IPS-NIHi11 (cell line): ENCODE measurements around the gene SPCS2.

ENCODE experiments used
- DNase-seq: peaks from one replicate; pipeline ENCODE4 v3.0.0; 2012; ENCODE audit warnings: mixed read lengths, low spot score

Gene SPCS2

GRCh38 chr11:74948898-74949752, at the start of gene SPCS2, which contains the start of gene XRRA1:
Gene SPCS2 (plus strand): TSS chr11:74949266. CDS start chr11:74949286, 20 bp downstream.
Gene XRRA1 (minus strand): TSS chr11:74949091. CDS start chr11:74940878, 8,213 bp downstream.
- DNase-seq: peak; percentile 98

- no peak for DNase-seq
These were observed 46.7 kb upstream of the SPCS2 start for GRCh38 chr11:74902342-74902741.

- no peak for DNase-seq
These were observed 43.7 kb upstream of the SPCS2 start for GRCh38 chr11:74905326-74905725.

GRCh38 chr11:74909385-74909784, 39.7 kb upstream of the SPCS2 start:
- DNase-seq: no peak

- no peak for DNase-seq
These were observed 39.3 kb upstream of the SPCS2 start for GRCh38 chr11:74909812-74910211.

GRCh38 chr11:74923125-74923524, 25.9 kb upstream of the SPCS2 start:
- no peak for DNase-seq

- DNase-seq: no peak
These were observed 23.8 kb upstream of the SPCS2 start for GRCh38 chr11:74925281-74925680.

- no peak for DNase-seq
These were observed 22.6 kb upstream of the SPCS2 start for GRCh38 chr11:74926304-74927030.

GRCh38 chr11:74927496-74927895, 21.6 kb upstream of the SPCS2 start:
- no peak for DNase-seq

GRCh38 chr11:74929431-74930363, 19.4 kb upstream of the SPCS2 start:
- DNase-seq: peak; percentile 67

- DNase-seq: no peak
These were observed 16.9 kb upstream of the SPCS2 start for GRCh38 chr11:74932169-74932568.

GRCh38 chr11:74932797-74933196, 16.3 kb upstream of the SPCS2 start:
- no peak for DNase-seq

GRCh38 chr11:74933765-74934164, 15.3 kb upstream of the SPCS2 start:
- no peak for DNase-seq

GRCh38 chr11:74935285-74935684, 13.8 kb upstream of the SPCS2 start:
- no peak for DNase-seq

- DNase-seq: no peak
These were observed 13.0 kb upstream of the SPCS2 start for GRCh38 chr11:74936087-74936486.

- no peak for DNase-seq
These were observed 12.1 kb upstream of the SPCS2 start for GRCh38 chr11:74936976-74937375.

- DNase-seq: no peak
These were observed 11.2 kb upstream of the SPCS2 start for GRCh38 chr11:74937696-74938475.

GRCh38 chr11:74941492-74941891, 7.6 kb upstream of the SPCS2 start:
- DNase-seq: no peak

GRCh38 chr11:74942073-74942759, 6.8 kb upstream of the SPCS2 start:
- no peak for DNase-seq

GRCh38 chr11:74948546-74948897, 544 bp upstream of the SPCS2 start:
- DNase-seq: peak; percentile 38

GRCh38 chr11:74949753-74950137, 679 bp downstream of the SPCS2 start:
- DNase-seq: no peak
